22Rv1 (cell line): ENCODE data around the gene CRADD.

ENCODE experiments used
- H3K27ac ChIP-seq: fragments of 450-650 bp; 2 replicates; pipeline ENCODE4 v1.5.1; 2017
- CTCF ChIP-seq: fragments of 450-650 bp; IDR thresholded peaks from 2 replicates; pipeline ENCODE4 v1.5.1; 2017; ENCODE audit warnings: mild to moderate bottlenecking
- ZFX ChIP-seq: fragments of 450-650 bp; IDR thresholded peaks from 2 replicates; pipeline ENCODE4 v1.6.1; 2017; ENCODE audit warnings: antibody characterized with exemption, borderline replicate concordance

CRADD gene

GRCh38 chr12:93850481-93851256 lies 173.5 kb downstream of the CRADD start:
- no peak overlapping the region for H3K27ac ChIP-seq
- TF ChIP-seq ZFX (no peak), CTCF (no peak)

GRCh38 chr12:93851257-93851671 lies 174.1 kb downstream of the CRADD start:
- H3K27ac ChIP-seq, result no peak overlapping the region
- TF ChIP-seq CTCF, result no peak
- no peak for TF ChIP-seq ZFX

- H3K27ac ChIP-seq, result no peak overlapping the region
- no peak for TF ChIP-seq ZFX
- no peak for TF ChIP-seq CTCF
These were observed 175.0 kb downstream of the CRADD start for GRCh38 chr12:93852173-93852591.

GRCh38 chr12:93853698-93854478 lies 176.7 kb downstream of the CRADD start:
- H3K27ac ChIP-seq, result no peak overlapping the region
- TF ChIP-seq ZFX (no peak), CTCF (no peak)

- TF ChIP-seq ZFX (no peak), CTCF (no peak)
These were observed 178.1 kb downstream of the CRADD start for GRCh38 chr12:93855261-93855660.

GRCh38 chr12:93856611-93857010 lies 179.4 kb downstream of the CRADD start:
- TF ChIP-seq CTCF (no peak), ZFX (no peak)
- H3K27ac ChIP-seq, result no peak overlapping the region

More at GRCh38 chr12:93855261-93855660, 178.1 kb downstream of the CRADD start:
- no peak overlapping the region for H3K27ac ChIP-seq

- no peak overlapping the region for H3K27ac ChIP-seq
- TF ChIP-seq CTCF (no peak), ZFX (no peak)
These were observed 180.2 kb downstream of the CRADD start for GRCh38 chr12:93857279-93857938.
